HFFc6 (cell line): Measurements from ENCODE around the gene NCR2. TPM values are rescaled to one million over a fixed set of nuclear protein-coding genes. Genes with fewer than 3 reads are reported as not detected.

Source experiments
- DNase-seq: peaks from one replicate; pipeline ENCODE4 v3.0.0-alpha.2; 2018
- H3K27ac Mint-ChIP-seq: 2 replicates; pipeline ENCODE4 v1.8.0; 2020; ENCODE audit warnings: mild to moderate bottlenecking, mixed read lengths
- H3K27me3 Mint-ChIP-seq: 2 replicates; pipeline ENCODE4 v1.8.0; 2021; ENCODE audit warnings: mild to moderate bottlenecking, moderate library complexity, mixed read lengths; ENCODE audit not compliant: insufficient read depth
- H3K36me3 Mint-ChIP-seq: 2 replicates; pipeline ENCODE4 v1.8.0; 2021; ENCODE audit warnings: low read depth, mixed read lengths
- H3K4me1 Mint-ChIP-seq: 2 replicates; pipeline ENCODE4 v1.8.0; 2020; ENCODE audit warnings: low read depth, mixed read lengths
- H3K4me3 Mint-ChIP-seq: 2 replicates; pipeline ENCODE4 v1.8.0; 2020; ENCODE audit warnings: mild to moderate bottlenecking, moderate library complexity, mixed read lengths
- H3K9me3 Mint-ChIP-seq: 2 replicates; pipeline ENCODE4 v1.8.0; 2020; ENCODE audit warnings: mild to moderate bottlenecking, mixed read lengths
- CTCF ChIP-seq: fragments of 200-600 bp; sonication (generic); IDR thresholded peaks from 2 replicates; pipeline ENCODE4 v1.5.0; 2021; ENCODE audit warnings: antibody characterized with exemption, mild to moderate bottlenecking
- total RNA-seq, 6 experiments: library from RNA; stranded (reverse); fragmentation: NEBNext Ultra II Directional; extraction: Animal tissue kit (Norgen Biotek cat#: 25700); gene quantifications; 2 replicates in 1 of 6; 3 replicates in 5 of 6; pipeline ENCODE4 v1.2.3, GENCODE V29; 2021

The NCR2 gene
- total RNA-seq, 6 experiments from 2014 or later: not detected

- H3K4me3 Mint-ChIP-seq: no peak overlapping the region
- H3K27ac Mint-ChIP-seq: no peak overlapping the region
- no peaks in the 10 kb centered on the region for H3K36me3 Mint-ChIP-seq
- peaks cover 25% of the 10 kb centered on the region for H3K27me3 Mint-ChIP-seq
- TF ChIP-seq CTCF: no peak
- 0 out of 2 replicates have a peak, but pooled peaks cover 4% of the 10 kb centered on the region for H3K4me1 Mint-ChIP-seq
- peaks cover 4% of the 10 kb centered on the region for H3K9me3 Mint-ChIP-seq
- no peak for DNase-seq
Measured at GRCh38 chr6:41352396-41352795, 17.0 kb downstream of the NCR2 start.

GRCh38 chr6:41352907-41353306, 17.5 kb downstream of the NCR2 start:
- no peak for DNase-seq
- Mint-ChIP-seq H3K36me3 (no peaks in the 10 kb centered on the region), H3K4me1 (no peaks in the 10 kb centered on the region), H3K9me3 (peaks cover 4% of the 10 kb centered on the region), H3K27me3 (peaks cover 25% of the 10 kb centered on the region), H3K4me3 (no peak overlapping the region), H3K27ac (no peak overlapping the region)
- no peak for TF ChIP-seq CTCF

GRCh38 chr6:41353333-41353732, 17.9 kb downstream of the NCR2 start:
- DNase-seq: no peak
- Mint-ChIP-seq H3K27ac (no peak overlapping the region), H3K4me1 (no peaks in the 10 kb centered on the region), H3K27me3 (peaks cover 25% of the 10 kb centered on the region), H3K4me3 (no peak overlapping the region), H3K36me3 (no peaks in the 10 kb centered on the region), H3K9me3 (peaks cover 4% of the 10 kb centered on the region)
- no peak for TF ChIP-seq CTCF

- Mint-ChIP-seq H3K27me3 (peaks cover 22% of the 10 kb centered on the region), H3K27ac (no peak overlapping the region), H3K9me3 (peaks cover 19% of the 10 kb centered on the region), H3K4me3 (no peak overlapping the region), H3K4me1 (no peaks in the 10 kb centered on the region), H3K36me3 (peaks cover 8% of the 10 kb centered on the region; the same call in 1 of the 2 replicates)
- no peak for TF ChIP-seq CTCF
- no peak for DNase-seq
Measured at GRCh38 chr6:41355952-41356351, 20.5 kb downstream of the NCR2 start.

GRCh38 chr6:41356825-41357224, 21.4 kb downstream of the NCR2 start:
- no peak overlapping the region for H3K4me3 Mint-ChIP-seq
- no peak for DNase-seq
- no peak for TF ChIP-seq CTCF
- no peaks in the 10 kb centered on the region for H3K4me1 Mint-ChIP-seq
- H3K27me3 Mint-ChIP-seq: peaks cover 24% of the 10 kb centered on the region
- peaks cover 14% of the 10 kb centered on the region; the same call in 1 of the 2 replicates for H3K36me3 Mint-ChIP-seq
- no peak overlapping the region for H3K27ac Mint-ChIP-seq
- H3K9me3 Mint-ChIP-seq: peaks cover 28% of the 10 kb centered on the region

- H3K36me3 Mint-ChIP-seq: peaks cover 14% of the 10 kb centered on the region; the same call in 1 of the 2 replicates
- no peak overlapping the region for H3K4me3 Mint-ChIP-seq
- H3K27ac Mint-ChIP-seq: no peak overlapping the region
- H3K9me3 Mint-ChIP-seq: peaks cover 33% of the 10 kb centered on the region
- peaks cover 31% of the 10 kb centered on the region for H3K27me3 Mint-ChIP-seq
- no peak for DNase-seq
- no peak for TF ChIP-seq CTCF
- no peaks in the 10 kb centered on the region for H3K4me1 Mint-ChIP-seq
Measured at GRCh38 chr6:41358503-41358902, 23.1 kb downstream of the NCR2 start.
